Measurements from ENCODE around the gene FRRS1.

FRRS1 gene

GRCh38 chr1:99784809-99785255 is 18.4 kb upstream of the FRRS1 start:
- Histone ChIP-seq H3K27me3 (replicated peaks) (no peaks in the 10 kb centered on the region), H3K4me3 (ENCODE audit: low read depth, low read length) (no peak overlapping the region), H3K36me3 (replicated peaks) (no peaks in the 10 kb centered on the region), H3K27ac (no peak overlapping the region)
- TF ChIP-seq, protein P1, sequence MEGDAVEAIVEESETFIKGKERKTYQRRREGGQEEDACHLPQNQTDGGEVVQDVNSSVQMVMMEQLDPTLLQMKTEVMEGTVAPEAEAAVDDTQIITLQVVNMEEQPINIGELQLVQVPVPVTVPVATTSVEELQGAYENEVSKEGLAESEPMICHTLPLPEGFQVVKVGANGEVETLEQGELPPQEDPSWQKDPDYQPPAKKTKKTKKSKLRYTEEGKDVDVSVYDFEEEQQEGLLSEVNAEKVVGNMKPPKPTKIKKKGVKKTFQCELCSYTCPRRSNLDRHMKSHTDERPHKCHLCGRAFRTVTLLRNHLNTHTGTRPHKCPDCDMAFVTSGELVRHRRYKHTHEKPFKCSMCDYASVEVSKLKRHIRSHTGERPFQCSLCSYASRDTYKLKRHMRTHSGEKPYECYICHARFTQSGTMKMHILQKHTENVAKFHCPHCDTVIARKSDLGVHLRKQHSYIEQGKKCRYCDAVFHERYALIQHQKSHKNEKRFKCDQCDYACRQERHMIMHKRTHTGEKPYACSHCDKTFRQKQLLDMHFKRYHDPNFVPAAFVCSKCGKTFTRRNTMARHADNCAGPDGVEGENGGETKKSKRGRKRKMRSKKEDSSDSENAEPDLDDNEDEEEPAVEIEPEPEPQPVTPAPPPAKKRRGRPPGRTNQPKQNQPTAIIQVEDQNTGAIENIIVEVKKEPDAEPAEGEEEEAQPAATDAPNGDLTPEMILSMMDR (IDR thresholded peaks at IDR 0.05; ENCODE audit: low read depth, low read length, missing control alignments) = no peak
- in situ Hi-C loops (cut with HindIII; ENCODE audit: low pct_ligation_motif_present, low sequenced_read_pairs) = no loop called here
- no peak for DNase-seq

- TF ChIP-seq, protein P1 (IDR thresholded peaks at IDR 0.05; ENCODE audit: low read depth, low read length, missing control alignments) = no peak
- in situ Hi-C loops (cut with HindIII; ENCODE audit: low pct_ligation_motif_present, low sequenced_read_pairs) = no loop called here
- H3K36me3 ChIP-seq (replicated peaks) = no peaks in the 10 kb centered on the region
- DNase-seq = no peak
- no peaks in the 10 kb centered on the region for H3K27me3 ChIP-seq (replicated peaks)
- no peak overlapping the region for H3K4me3 ChIP-seq (ENCODE audit: low read depth, low read length)
- H3K27ac ChIP-seq = no peak overlapping the region
Observed at GRCh38 chr1:99784143-99784542, 17.7 kb upstream of the FRRS1 start.

DNA sequence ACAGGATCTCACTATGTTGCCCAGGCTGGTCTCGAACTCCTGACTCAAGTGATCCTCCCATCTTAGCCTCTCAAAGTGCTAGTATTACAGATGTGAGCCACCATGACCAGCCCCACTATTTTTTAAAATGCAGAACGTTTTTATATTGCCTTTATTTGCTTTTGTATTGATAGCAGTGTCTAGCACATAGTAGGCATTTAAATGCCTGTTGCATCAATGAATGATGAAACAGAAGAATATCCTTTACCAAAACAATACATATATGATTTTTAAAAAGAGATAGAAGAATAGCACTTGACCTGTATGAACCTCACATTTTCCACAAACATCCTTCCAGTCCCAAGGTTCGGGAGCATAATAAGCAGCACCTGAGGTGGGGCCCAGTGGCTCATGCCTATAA is 16.5 kb upstream of the FRRS1 start:
- in situ Hi-C loops (cut with HindIII; ENCODE audit: low pct_ligation_motif_present, low sequenced_read_pairs) = no loop called here
- DNase-seq = no peak
- Histone ChIP-seq H3K36me3 (replicated peaks) (no peaks in the 10 kb centered on the region), H3K27me3 (replicated peaks) (no peaks in the 10 kb centered on the region), H3K4me3 (ENCODE audit: low read depth, low read length) (no peak overlapping the region), H3K27ac (no peak overlapping the region)
- TF ChIP-seq, protein P1 (IDR thresholded peaks at IDR 0.05; ENCODE audit: low read depth, low read length, missing control alignments) = no peak

DNA sequence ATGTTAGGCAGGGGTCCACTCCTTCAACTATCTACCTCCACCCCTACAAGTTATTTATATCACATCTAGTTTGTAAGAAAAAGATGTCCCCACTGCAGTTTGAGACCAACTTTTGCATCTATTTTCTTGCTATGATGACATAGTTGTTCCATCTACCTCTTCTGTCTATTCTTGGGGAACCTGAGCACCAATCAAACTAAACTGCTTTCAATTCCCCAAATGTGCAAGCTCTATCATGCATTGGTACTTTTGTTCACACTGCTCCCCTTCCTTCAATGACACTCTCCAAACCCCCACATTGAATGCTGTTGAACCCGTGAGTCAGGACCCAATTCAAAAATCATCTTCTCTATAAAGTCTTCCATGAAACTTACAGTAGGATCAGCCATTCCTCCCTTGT is 16.0 kb upstream of the FRRS1 start:
- H3K27me3 ChIP-seq (replicated peaks) = no peaks in the 10 kb centered on the region
- H3K27ac ChIP-seq = no peak overlapping the region
- TF ChIP-seq, protein P1 (IDR thresholded peaks at IDR 0.05; ENCODE audit: low read depth, low read length, missing control alignments) = no peak
- DNase-seq = no peak
- in situ Hi-C loops (cut with HindIII; ENCODE audit: low pct_ligation_motif_present, low sequenced_read_pairs) = no loop called here
- no peaks in the 10 kb centered on the region for H3K36me3 ChIP-seq (replicated peaks)
- no peak overlapping the region for H3K4me3 ChIP-seq (ENCODE audit: low read depth, low read length)

DNA sequence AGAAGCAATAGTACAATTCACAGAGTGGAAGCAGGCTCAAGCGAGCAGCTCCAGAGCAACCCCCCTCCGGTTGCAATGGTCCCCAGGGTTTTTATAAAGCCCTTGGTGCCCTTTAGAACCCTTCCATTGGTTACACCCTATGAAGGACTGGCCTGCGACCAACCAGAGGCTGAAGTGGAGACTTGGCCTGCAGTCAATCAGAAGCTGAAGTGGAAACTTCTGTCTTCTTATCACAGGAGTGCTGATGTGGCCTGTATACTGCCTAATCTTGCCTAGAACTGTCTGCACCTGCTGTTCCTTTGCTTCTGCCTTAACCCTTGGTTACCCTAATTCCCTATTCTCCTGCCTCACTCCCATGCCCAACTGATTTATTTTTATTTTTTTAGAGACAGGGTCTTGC is 15.4 kb upstream of the FRRS1 start:
- in situ Hi-C loops (cut with HindIII; ENCODE audit: low pct_ligation_motif_present, low sequenced_read_pairs) = no loop called here
- Histone ChIP-seq H3K36me3 (replicated peaks) (no peaks in the 10 kb centered on the region), H3K27ac (no peak overlapping the region), H3K4me3 (ENCODE audit: low read depth, low read length) (no peak overlapping the region), H3K27me3 (replicated peaks) (no peaks in the 10 kb centered on the region)
- TF ChIP-seq, protein P1 (IDR thresholded peaks at IDR 0.05; ENCODE audit: low read depth, low read length, missing control alignments) = no peak
- DNase-seq = no peak

DNA sequence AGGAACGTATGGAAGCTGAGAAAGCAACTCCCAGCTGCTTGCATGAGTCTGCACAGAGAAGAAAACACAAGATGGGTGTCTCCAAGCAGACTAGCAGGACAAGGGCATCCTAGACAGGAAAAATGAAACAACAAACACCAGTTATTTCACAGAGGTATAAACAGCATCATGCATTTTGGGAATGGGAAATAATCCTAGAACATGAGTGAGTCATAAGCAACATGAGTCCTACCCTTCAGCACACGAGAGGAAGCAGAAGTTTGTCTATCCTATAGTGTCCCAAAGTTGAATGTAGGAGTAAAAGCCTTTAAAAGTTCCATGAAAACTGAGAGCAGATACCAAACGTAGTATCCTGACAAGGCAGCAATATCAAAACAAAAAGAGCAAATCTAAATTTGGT is 11.3 kb upstream of the FRRS1 start:
- Histone ChIP-seq H3K27me3 (replicated peaks) (no peaks in the 10 kb centered on the region), H3K27ac (no peak overlapping the region), H3K4me3 (ENCODE audit: low read depth, low read length) (no peak overlapping the region), H3K36me3 (replicated peaks) (no peaks in the 10 kb centered on the region)
- DNase-seq = no peak
- TF ChIP-seq, protein P1 (IDR thresholded peaks at IDR 0.05; ENCODE audit: low read depth, low read length, missing control alignments) = no peak
- in situ Hi-C loops (cut with HindIII; ENCODE audit: low pct_ligation_motif_present, low sequenced_read_pairs) = no loop called here
